Activated CD8-positive, alpha-beta T cell treated with anti-CD3 and anti-CD28 coated beads, Interleukin-2, amount 10 ng/mL, durations not matched to agents 7 days and 5 days (primary cell): ENCODE data around the gene S100A8. TPM values are rescaled to one million over a fixed set of nuclear protein-coding genes. Genes with fewer than 3 reads are reported as not detected.

Experiments
- ATAC-seq: fragments of 150-1000 bp; cut with Tn5 transposase; one replicate; pipeline ENCODE4 v1.10.0; 2021; ENCODE audit warnings: moderate library complexity
- CTCF ChIA-PET: fragments of 350-600 bp; sonication (Branson Sonifier 250); formaldehyde crosslinking; loops from one replicate; lab custom pipeline; 2021; ENCODE audit warnings: antibody characterized with exemption; lab: Charles Lee
- POLR2A ChIA-PET: fragments of 350-600 bp; sonication (Branson Sonifier 250); formaldehyde crosslinking; loops from one replicate; lab custom pipeline; 2021; ENCODE audit warnings: antibody characterized with exemption; lab: Charles Lee
- DNase-seq: peaks from one replicate; pipeline ENCODE4 v3.0.0-alpha.2; 2020
- H3K27ac Mint-ChIP-seq: one replicate; pipeline ENCODE4 v1.8.0; 2021; ENCODE audit warnings: mild to moderate bottlenecking, mixed read lengths
- H3K27me3 Mint-ChIP-seq: one replicate; pipeline ENCODE4 v1.8.0; 2021; ENCODE audit warnings: low read depth, mixed read lengths
- H3K36me3 Mint-ChIP-seq: one replicate; pipeline ENCODE4 v1.8.0; 2021; ENCODE audit warnings: low read depth, mixed read lengths
- H3K4me1 Mint-ChIP-seq: one replicate; pipeline ENCODE4 v1.8.0; 2021; ENCODE audit warnings: low read depth, mixed read lengths
- H3K4me3 Mint-ChIP-seq: one replicate; pipeline ENCODE4 v1.8.0; 2021; ENCODE audit warnings: mild to moderate bottlenecking, mixed read lengths
- H3K9me3 Mint-ChIP-seq: one replicate; pipeline ENCODE4 v1.8.0; 2022; ENCODE audit warnings: mixed read lengths; ENCODE audit not compliant: insufficient read depth
- total RNA-seq, 2 experiments: library from RNA; stranded (reverse); gene quantifications; one replicate each; pipeline ENCODE4 v1.2.3, GENCODE V29; 2021

Gene S100A8
- total RNA-seq, 2 experiments from 2014 or later: not detected

GRCh38 chr1:153357853-153358690, 32.8 kb downstream of the S100A8 start, which contains the start of gene S100A9:
S100A9 (plus strand) TSS chr1:153357854; CDS start chr1:153358284, 430 bp downstream.
- no peak for DNase-seq
- H3K4me3 Mint-ChIP-seq: no peak within 1 kb of the TSS
- H3K9me3 Mint-ChIP-seq: no peaks in the 10 kb centered on the region
- H3K27ac Mint-ChIP-seq: peak within 1 kb of the TSS; percentile 54
- H3K27me3 Mint-ChIP-seq: peaks cover 11% of the 10 kb centered on the region
- ChIA-PET CTCF (interaction anchor here (0.8 to 7.4 kb wide), 4 partner anchors 12 to 136 kb away, joined by 3 to 140 read pairs (median 12); no protein-coding TSS in a partner anchor), POLR2A (no interaction called here)
- no peaks in the 10 kb centered on the region for H3K36me3 Mint-ChIP-seq
- no peak for ATAC-seq
- H3K4me1 Mint-ChIP-seq: peaks cover 11% of the 10 kb centered on the region

- DNase-seq: no peak
- no peaks in the 10 kb centered on the region for H3K36me3 Mint-ChIP-seq
- no peak overlapping the region for H3K4me3 Mint-ChIP-seq
- ATAC-seq: no peak
- no peak overlapping the region for H3K27ac Mint-ChIP-seq
- H3K4me1 Mint-ChIP-seq: peaks cover 11% of the 10 kb centered on the region
- CTCF ChIA-PET: interaction anchor here (0.8 to 7.4 kb wide), 5 partner anchors 11 to 137 kb away, joined by 3 to 140 read pairs (median 6); no protein-coding TSS in a partner anchor
- no peaks in the 10 kb centered on the region for H3K9me3 Mint-ChIP-seq
- H3K27me3 Mint-ChIP-seq: peaks cover 10% of the 10 kb centered on the region
- POLR2A ChIA-PET: no interaction called here
These were observed 33.6 kb downstream of the S100A8 start for GRCh38 chr1:153357076-153357852.

- peaks cover 11% of the 10 kb centered on the region for H3K4me1 Mint-ChIP-seq
- DNase-seq (no peak), ATAC-seq (no peak)
- H3K36me3 Mint-ChIP-seq: no peaks in the 10 kb centered on the region
- no peak overlapping the region for H3K27ac Mint-ChIP-seq
- peaks cover 10% of the 10 kb centered on the region for H3K27me3 Mint-ChIP-seq
- ChIA-PET CTCF (interaction anchor here (0.9 to 7.4 kb wide), 12 partner anchors 11 to 247 kb away, joined by 3 to 140 read pairs (median 6); no protein-coding TSS in a partner anchor), POLR2A (no interaction called here)
- no peaks in the 10 kb centered on the region for H3K9me3 Mint-ChIP-seq
- no peak overlapping the region for H3K4me3 Mint-ChIP-seq
These were observed 34.3 kb downstream of the S100A8 start for GRCh38 chr1:153356392-153357075.

- no peak overlapping the region for H3K4me3 Mint-ChIP-seq
- ChIA-PET CTCF (interaction anchor here (0.7 to 7.4 kb wide), 14 partner anchors 9 to 248 kb away, joined by 3 to 140 read pairs (median 6); no protein-coding TSS in a partner anchor), POLR2A (no interaction called here)
- peaks cover 11% of the 10 kb centered on the region for H3K4me1 Mint-ChIP-seq
- peaks cover 19% of the 10 kb centered on the region for H3K27me3 Mint-ChIP-seq
- DNase-seq (peak; percentile 65), ATAC-seq (peak; percentile 79)
- no peaks in the 10 kb centered on the region for H3K36me3 Mint-ChIP-seq
- no peaks in the 10 kb centered on the region for H3K9me3 Mint-ChIP-seq
- H3K27ac Mint-ChIP-seq: no peak overlapping the region
These were observed 35.3 kb downstream of the S100A8 start for GRCh38 chr1:153355445-153356071.

DNA sequence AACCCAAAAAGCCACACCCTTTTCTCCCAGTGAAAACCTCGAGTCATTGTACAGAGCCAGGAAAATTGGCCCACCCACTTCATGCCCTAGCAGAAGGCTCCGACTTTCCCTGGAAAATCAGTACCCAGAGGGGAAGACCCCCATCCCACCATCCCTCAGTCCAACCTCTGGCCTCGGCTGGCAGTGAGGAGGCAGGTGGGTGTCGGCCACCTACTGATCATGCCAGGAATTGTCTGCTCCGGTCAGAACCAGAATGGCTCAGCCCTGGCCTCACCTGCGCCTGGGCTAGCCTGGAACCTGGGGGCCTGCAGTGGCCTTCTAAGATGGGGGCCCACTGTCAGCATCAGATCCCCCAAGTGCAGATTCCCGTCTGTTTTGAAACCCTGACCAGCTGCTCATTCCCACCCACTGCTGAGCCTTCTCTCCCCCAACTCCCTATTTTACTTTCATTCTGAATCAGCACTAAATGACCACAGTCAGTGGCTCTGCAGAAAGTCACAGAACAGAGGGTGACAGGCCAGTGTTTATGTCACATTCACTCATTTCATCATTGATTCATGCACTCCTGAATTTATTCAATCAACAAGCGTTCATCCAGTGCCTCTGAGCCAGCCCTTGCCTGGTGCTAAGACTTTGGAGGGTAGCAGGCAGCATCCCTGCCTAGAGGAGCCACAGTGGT, 36.2 kb downstream of the S100A8 start:
- DNase-seq (no peak), ATAC-seq (no peak)
- no peaks in the 10 kb centered on the region for H3K9me3 Mint-ChIP-seq
- H3K4me1 Mint-ChIP-seq: peaks cover 11% of the 10 kb centered on the region
- H3K27ac Mint-ChIP-seq: no peak overlapping the region
- H3K36me3 Mint-ChIP-seq: no peaks in the 10 kb centered on the region
- POLR2A ChIA-PET: no interaction called here
- H3K4me3 Mint-ChIP-seq: no peak overlapping the region
- peaks cover 24% of the 10 kb centered on the region for H3K27me3 Mint-ChIP-seq
- CTCF ChIA-PET: interaction anchor here (0.8 to 7.4 kb wide), 12 partner anchors 9 to 144 kb away, joined by 3 to 140 read pairs (median 7); no protein-coding TSS in a partner anchor

GRCh38 chr1:153353226-153353947, 37.5 kb downstream of the S100A8 start:
- H3K27me3 Mint-ChIP-seq: peaks cover 28% of the 10 kb centered on the region
- H3K4me1 Mint-ChIP-seq: peaks cover 11% of the 10 kb centered on the region
- CTCF ChIA-PET: interaction anchor here (0.8 to 7.4 kb wide), 16 partner anchors 8 to 281 kb away, joined by 3 to 140 read pairs (median 4); partner anchors contain the start of gene CHTOP
- no peak for DNase-seq
- H3K4me3 Mint-ChIP-seq: no peak overlapping the region
- H3K36me3 Mint-ChIP-seq: no peaks in the 10 kb centered on the region
- ATAC-seq: no peak
- H3K27ac Mint-ChIP-seq: no peak overlapping the region
- H3K9me3 Mint-ChIP-seq: no peaks in the 10 kb centered on the region
- POLR2A ChIA-PET: interaction anchor here (0.7 kb wide), 1 partner anchor 191 kb away, joined by 3 read pairs; no protein-coding TSS in a partner anchor

DNA sequence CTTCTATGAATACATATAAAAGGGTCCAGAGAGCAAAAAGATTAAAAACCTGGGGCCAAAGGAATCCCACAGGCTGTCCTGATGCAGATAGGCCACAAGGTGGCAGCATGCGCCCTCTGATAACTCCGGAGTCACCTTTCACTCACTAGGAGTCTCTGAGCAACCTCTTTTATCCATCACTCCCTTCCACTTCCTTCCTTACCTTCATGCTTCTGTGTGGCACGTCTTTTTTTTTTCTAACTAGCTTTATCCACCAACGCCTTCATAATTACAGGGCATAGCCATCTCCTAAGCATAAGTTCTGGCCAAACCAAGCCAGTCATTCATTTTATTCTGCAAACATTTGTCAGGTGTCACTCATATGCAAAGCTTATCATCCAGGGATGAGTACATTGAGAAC, 38.4 kb downstream of the S100A8 start:
- Mint-ChIP-seq H3K27me3 (peaks cover 33% of the 10 kb centered on the region), H3K4me1 (peaks cover 5% of the 10 kb centered on the region), H3K9me3 (no peaks in the 10 kb centered on the region), H3K27ac (no peak overlapping the region), H3K4me3 (no peak overlapping the region), H3K36me3 (no peaks in the 10 kb centered on the region)
- DNase-seq (peak; percentile 78), ATAC-seq (peak; percentile 68)
- CTCF ChIA-PET: interaction anchor here (0.7 to 7.4 kb wide), 17 partner anchors 9 to 281 kb away, joined by 3 to 140 read pairs (median 4); partner anchors contain the start of gene CHTOP
- POLR2A ChIA-PET: interaction anchor here (0.7 kb wide), 1 partner anchor 192 kb away, joined by 3 read pairs; no protein-coding TSS in a partner anchor

DNA sequence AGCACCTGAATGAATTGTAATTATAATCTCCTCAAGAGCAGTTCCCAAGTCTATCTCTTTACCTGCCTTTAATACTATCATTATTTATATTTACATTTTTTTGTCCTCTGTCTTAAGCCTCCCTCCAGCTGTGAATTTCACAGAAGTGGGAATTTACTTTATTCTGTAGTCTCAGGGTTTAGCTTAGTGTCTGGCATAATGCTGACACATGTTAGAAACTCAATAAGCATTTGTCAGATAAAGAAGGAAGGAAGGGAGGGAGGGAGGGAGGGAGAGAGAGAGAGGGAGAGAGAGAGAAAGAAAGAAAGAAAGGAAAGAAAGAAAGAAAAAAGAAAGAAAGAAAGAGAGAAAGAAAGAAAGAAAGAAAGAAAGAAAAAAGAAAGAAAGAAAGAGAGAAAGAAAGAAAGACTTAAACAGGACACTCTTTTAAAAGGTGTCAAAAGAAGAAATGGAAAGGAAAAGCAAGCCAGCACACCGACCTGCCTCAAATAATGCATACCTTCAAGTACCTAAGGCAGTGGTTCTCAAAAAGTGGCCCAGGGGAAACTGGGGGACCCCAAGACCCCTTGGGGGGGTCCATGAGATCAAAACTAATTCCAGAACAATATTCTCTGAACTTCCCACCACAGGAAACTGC, 40.4 kb downstream of the S100A8 start:
- Mint-ChIP-seq H3K9me3 (no peaks in the 10 kb centered on the region), H3K4me1 (peaks cover 13% of the 10 kb centered on the region), H3K27me3 (peaks cover 41% of the 10 kb centered on the region), H3K36me3 (no peaks in the 10 kb centered on the region), H3K27ac (no peak overlapping the region), H3K4me3 (no peak overlapping the region)
- POLR2A ChIA-PET: no interaction called here
- DNase-seq: peak; percentile 7
- ATAC-seq: no peak
- CTCF ChIA-PET: interaction anchor here (1.0 to 7.4 kb wide), 2 partner anchors 144 kb away, joined by 4 to 140 read pairs; no protein-coding TSS in a partner anchor

DNA sequence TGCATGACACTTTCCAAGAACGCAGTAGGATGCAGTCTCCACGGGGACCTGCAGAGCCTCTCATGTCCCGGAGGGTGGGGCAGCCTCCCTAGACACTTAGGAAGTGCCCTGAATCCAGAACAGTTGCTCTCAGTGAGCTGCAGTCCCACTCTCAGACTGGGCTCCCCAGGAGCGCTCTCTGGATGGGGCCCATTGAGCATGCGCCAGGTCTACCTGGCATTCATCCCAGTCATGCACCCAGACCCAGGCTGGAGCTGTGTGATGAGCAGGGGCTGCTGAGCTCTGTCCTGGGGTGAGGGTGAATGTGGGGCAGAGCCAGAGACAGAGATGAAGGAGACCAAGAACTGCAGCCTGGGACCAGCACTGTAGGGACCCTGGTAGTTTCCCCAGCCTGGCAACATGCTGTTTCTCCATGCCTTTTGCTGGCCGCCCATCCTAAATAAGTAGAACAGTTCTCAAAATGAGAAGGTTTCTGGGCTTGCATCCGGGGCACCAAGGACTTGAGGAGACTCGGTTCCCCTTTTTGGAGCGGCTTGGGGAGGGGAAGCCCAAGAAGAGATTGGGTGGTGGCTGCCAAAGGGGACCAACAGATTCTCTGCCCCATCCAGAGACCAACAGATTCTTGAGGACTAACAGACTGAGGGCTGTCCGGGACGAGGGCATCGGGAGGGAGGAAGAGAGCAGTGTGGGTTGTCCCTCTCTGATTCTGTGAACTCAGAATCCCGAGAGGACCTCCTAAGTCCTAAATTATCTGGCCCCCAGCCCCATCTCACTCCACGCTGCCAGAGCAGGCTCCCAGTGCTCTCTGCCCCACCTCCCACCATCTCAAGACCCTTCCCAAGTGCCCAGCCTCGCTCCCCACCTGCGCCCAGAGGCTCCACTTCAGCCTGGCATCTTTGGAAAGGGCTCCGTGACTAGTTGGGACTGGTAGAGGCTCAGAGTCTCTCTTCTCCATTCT, 41.2 kb downstream of the S100A8 start:
- Mint-ChIP-seq H3K36me3 (no peaks in the 10 kb centered on the region), H3K27ac (no peak overlapping the region), H3K4me1 (peaks cover 20% of the 10 kb centered on the region), H3K9me3 (no peaks in the 10 kb centered on the region), H3K4me3 (no peak overlapping the region), H3K27me3 (peaks cover 44% of the 10 kb centered on the region)
- peak; percentile 17 for DNase-seq
- ChIA-PET POLR2A (no interaction called here), CTCF (interaction anchor here (0.6 to 1.0 kb wide), 2 partner anchors 14 to 145 kb away, joined by 3 to 4 read pairs; no protein-coding TSS in a partner anchor)
- no peak for ATAC-seq
